OCI-LY7 (cell line): ENCODE results near the gene ABCC8. TPM values are rescaled to one million over a fixed set of nuclear protein-coding genes. Genes with fewer than 3 reads are reported as not detected.

Experiments
- BruUV-seq: library from RNA; stranded (reverse); fragments of 400-500 nt; replicated peaks from 2 replicates; lab custom pipeline; 2021; lab: Mats Ljungman, UMichigan
- CTCF ChIA-PET: fragments of 300-600 bp; sonication (Branson Sonifier 250); formaldehyde crosslinking; loops from one replicate; lab custom pipeline; 2022; ENCODE audit warnings: antibody characterized with exemption; ENCODE audit not compliant: unreplicated experiment; lab: Charles Lee
- POLR2A ChIA-PET: fragments of 300-600 bp; sonication (Branson Sonifier 250); formaldehyde crosslinking; loops from one replicate; lab custom pipeline; 2022; ENCODE audit warnings: antibody characterized with exemption; lab: Charles Lee
- DNase-seq: peaks from one replicate; pipeline ENCODE4 v3.0.0-alpha.2; 2015; ENCODE audit warnings: low spot score
- H2AFZ ChIP-seq: fragments of 200-600 bp; sonication (generic), shearing (Covaris generic); 2 replicates; pipeline ENCODE4 v1.6.1; 2014; ENCODE audit warnings: mild to moderate bottlenecking, antibody characterized with exemption, low read length, moderate library complexity
- H3K27ac ChIP-seq: fragments of 200-600 bp; sonication (generic); 2 replicates; pipeline ENCODE4 v1.5.1; 2014; ENCODE audit warnings: mixed run types, low read depth, mild to moderate bottlenecking, moderate library complexity, low read length, inconsistent platforms; ENCODE audit not compliant: poor library complexity, severe bottlenecking
- H3K36me3 ChIP-seq: fragments of 200-600 bp; sonication (generic); 2 replicates; pipeline ENCODE4 v1.6.1; 2014; ENCODE audit warnings: mild to moderate bottlenecking, antibody characterized with exemption, low read length, moderate library complexity, mixed read lengths; ENCODE audit not compliant: insufficient read depth
- H3K4me1 ChIP-seq: fragments of 200-600 bp; sonication (generic); 2 replicates; pipeline ENCODE4 v1.5.1; 2014; ENCODE audit warnings: mild to moderate bottlenecking, low read length; ENCODE audit not compliant: insufficient read depth, poor library complexity, severe bottlenecking
- H3K4me2 ChIP-seq: fragments of 200-600 bp; sonication (generic); 2 replicates; pipeline ENCODE4 v1.6.1; 2014; ENCODE audit warnings: mild to moderate bottlenecking, low read length
- H3K4me3 ChIP-seq: fragments of 200-600 bp; sonication (generic); 2 replicates; pipeline ENCODE4 v1.5.1; 2014; ENCODE audit warnings: mild to moderate bottlenecking, low read depth, low read length; ENCODE audit not compliant: poor library complexity, severe bottlenecking
- H3K79me2 ChIP-seq: fragments of 200-600 bp; sonication (generic); 2 replicates; pipeline ENCODE4 v1.6.1; 2016; ENCODE audit warnings: low read depth, mild to moderate bottlenecking, low read length, moderate library complexity, mixed read lengths; ENCODE audit not compliant: insufficient read depth
- H3K9me2 ChIP-seq: fragments of 200-600 bp; sonication (generic); 2 replicates; pipeline ENCODE4 v1.6.1; 2016; ENCODE audit warnings: mild to moderate bottlenecking, low read length, mixed read lengths; ENCODE audit not compliant: insufficient read depth
- H3K9me3 ChIP-seq: fragments of 200-600 bp; sonication (generic); 2 replicates; pipeline ENCODE4 v1.6.1; 2014; ENCODE audit warnings: mild to moderate bottlenecking, mixed run types, low read length, mixed read lengths
- H4K20me1 ChIP-seq: fragments of 200-600 bp; sonication (generic); 2 replicates; pipeline ENCODE4 v1.6.1; 2014; ENCODE audit warnings: mild to moderate bottlenecking, antibody characterized with exemption, low read length, moderate library complexity, mixed read lengths; ENCODE audit not compliant: insufficient read depth
- CTCF ChIP-seq: fragments of 200-600 bp; sonication (generic); conservative IDR thresholded peaks from 2 replicates; pipeline ENCODE4 v1.5.1; 2014; ENCODE audit warnings: mild to moderate bottlenecking, antibody characterized with exemption, low read length, moderate library complexity, mixed read lengths
- EZH2phosphoT487 ChIP-seq: fragments of 200-600 bp; sonication (generic); IDR thresholded peaks from 2 replicates; pipeline ENCODE4 v1.6.1; 2018; ENCODE audit warnings: low read depth, borderline replicate concordance, mild to moderate bottlenecking, mixed run types, antibody characterized with exemption, low read length, moderate library complexity, mixed read lengths
- intact Hi-C: fragments of 100-400 bp; cut with micrococcal nuclease; formaldehyde crosslinking; loops from one replicate; pipeline ENCODE4 v1.10.0; 2022; ENCODE audit not compliant: unreplicated experiment
- total RNA-seq, 2 experiments: library from RNA; depleted of rRNA in 1 of 2; stranded (reverse); fragments of >200 nt in 1 of 2; shearing (Covaris generic) in 1 of 2; gene quantifications; 2 replicates each; pipeline ENCODE4 v1.2.3, GENCODE V29; 2014 to 2022

The ABCC8 gene
- total RNA-seq, 2 experiments from 2014 or later = not detected

GRCh38 chr11:17403980-17404759 is 72.5 kb downstream of the ABCC8 start:
- CTCF ChIA-PET = interaction anchor here (0.5 kb wide), 1 partner anchor 20 kb away, joined by 3 read pairs; no protein-coding TSS in a partner anchor
- POLR2A ChIA-PET = no interaction called here
- H3K9me2 ChIP-seq = no peaks in the 10 kb centered on the region
- no peaks in the 10 kb centered on the region for H3K36me3 ChIP-seq
- no TSS peak for BruUV-seq
- peaks cover 37% of the 10 kb centered on the region for H3K4me1 ChIP-seq
- no peaks in the 10 kb centered on the region for H3K79me2 ChIP-seq
- no peak overlapping the region for H3K4me3 ChIP-seq
- H2AFZ ChIP-seq = no peak overlapping the region
- no peaks in the 10 kb centered on the region for H3K9me3 ChIP-seq
- no peak overlapping the region for H3K4me2 ChIP-seq
- TF ChIP-seq CTCF = no peak
- TF ChIP-seq EZH2phosphoT487 = no peak
- peak; percentile 27 for DNase-seq
- intact Hi-C loops = no loop called here
- H3K27ac ChIP-seq = no peak overlapping the region
- no peaks in the 10 kb centered on the region for H4K20me1 ChIP-seq

GRCh38 chr11:17402486-17402885 is 74.2 kb downstream of the ABCC8 start:
- no peak overlapping the region for H3K4me3 ChIP-seq
- H2AFZ ChIP-seq = no peak overlapping the region
- no peak for TF ChIP-seq EZH2phosphoT487
- no peak for TF ChIP-seq CTCF
- CTCF ChIA-PET = interaction anchor here (1.0 kb wide), 1 partner anchor 11 kb away, joined by 3 read pairs; no protein-coding TSS in a partner anchor
- BruUV-seq = no TSS peak
- POLR2A ChIA-PET = no interaction called here
- intact Hi-C loops = no loop called here
- H3K9me2 ChIP-seq = no peaks in the 10 kb centered on the region
- no peaks in the 10 kb centered on the region for H3K9me3 ChIP-seq
- no peak overlapping the region for H3K4me2 ChIP-seq
- H3K4me1 ChIP-seq = peaks cover 37% of the 10 kb centered on the region
- no peaks in the 10 kb centered on the region for H3K36me3 ChIP-seq
- no peak overlapping the region for H3K27ac ChIP-seq
- no peak for DNase-seq
- no peaks in the 10 kb centered on the region for H3K79me2 ChIP-seq
- no peaks in the 10 kb centered on the region for H4K20me1 ChIP-seq

GRCh38 chr11:17401841-17402240 is 74.8 kb downstream of the ABCC8 start:
- intact Hi-C loops = no loop called here
- BruUV-seq = no TSS peak

More at GRCh38 chr11:17401841-17402240, 74.8 kb downstream of the ABCC8 start:
- POLR2A ChIA-PET = interaction anchor here (2.5 kb wide), 1 partner anchor 10 kb away, joined by 10 read pairs; no protein-coding TSS in a partner anchor
- H4K20me1 ChIP-seq = no peaks in the 10 kb centered on the region
- TF ChIP-seq EZH2phosphoT487 = no peak
- no peak for TF ChIP-seq CTCF
- no peak overlapping the region for H3K4me3 ChIP-seq
- peaks cover 37% of the 10 kb centered on the region for H3K4me1 ChIP-seq
- H3K9me2 ChIP-seq = no peaks in the 10 kb centered on the region
- CTCF ChIA-PET = no interaction called here
- H3K9me3 ChIP-seq = no peaks in the 10 kb centered on the region
- no peak overlapping the region for H2AFZ ChIP-seq
- DNase-seq = no peak
- H3K4me2 ChIP-seq = 0 out of 2 replicates have a peak overlapping the region, but pooled peaks have one; percentile 55
- no peaks in the 10 kb centered on the region for H3K79me2 ChIP-seq
- H3K27ac ChIP-seq = no peak overlapping the region
- H3K36me3 ChIP-seq = no peaks in the 10 kb centered on the region
